Stimulated activated CD4-positive, alpha-beta T cell treated with anti-CD3 and anti-CD28 coated beads, Interleukin-2, amount 100 ng/mL, for 4 hours (primary cell): ENCODE results near the gene ARHGEF10L.

Experiments used
- DNase-seq: peaks from one replicate; pipeline ENCODE4 v3.0.0-alpha.2; 2020; ENCODE audit warnings: low read depth

Gene ARHGEF10L

GRCh38 chr1:17635811-17636210 is 96.3 kb downstream of the ARHGEF10L start:
- DNase-seq: no peak

GRCh38 chr1:17636612-17637011 is 97.1 kb downstream of the ARHGEF10L start:
- no peak for DNase-seq

GRCh38 chr1:17637055-17637454 is 97.6 kb downstream of the ARHGEF10L start:
- DNase-seq: no peak

GRCh38 chr1:17639703-17640340 is 100.3 kb downstream of the ARHGEF10L start:
- no peak for DNase-seq

- no peak for DNase-seq
Measured at GRCh38 chr1:17640393-17640792, 100.9 kb downstream of the ARHGEF10L start.

GRCh38 chr1:17640975-17641374 is 101.5 kb downstream of the ARHGEF10L start:
- no peak for DNase-seq

GRCh38 chr1:17642169-17642568 is 102.7 kb downstream of the ARHGEF10L start:
- DNase-seq: no peak

GRCh38 chr1:17642943-17643342 is 103.4 kb downstream of the ARHGEF10L start:
- DNase-seq: no peak

GRCh38 chr1:17643861-17644703 is 104.6 kb downstream of the ARHGEF10L start:
- no peak for DNase-seq

GRCh38 chr1:17645068-17645911 is 105.8 kb downstream of the ARHGEF10L start:
- no peak for DNase-seq

- no peak for DNase-seq
Measured at GRCh38 chr1:17646444-17647280, 107.2 kb downstream of the ARHGEF10L start.

GRCh38 chr1:17648457-17649145 is 109.1 kb downstream of the ARHGEF10L start:
- no peak for DNase-seq

- no peak for DNase-seq
Measured at GRCh38 chr1:17649371-17650106, 110.0 kb downstream of the ARHGEF10L start.

- no peak for DNase-seq
Measured at GRCh38 chr1:17653276-17653675, 113.8 kb downstream of the ARHGEF10L start.

GRCh38 chr1:17653728-17654351 is 114.3 kb downstream of the ARHGEF10L start:
- DNase-seq: no peak

GRCh38 chr1:17654519-17654918 is 115.0 kb downstream of the ARHGEF10L start:
- DNase-seq: no peak

GRCh38 chr1:17655169-17655568 is 115.7 kb downstream of the ARHGEF10L start:
- no peak for DNase-seq

GRCh38 chr1:17655922-17656321 is 116.4 kb downstream of the ARHGEF10L start:
- no peak for DNase-seq

GRCh38 chr1:17657436-17657835 is 117.9 kb downstream of the ARHGEF10L start:
- DNase-seq: no peak

- DNase-seq: no peak
Measured at GRCh38 chr1:17658837-17659236, 119.3 kb downstream of the ARHGEF10L start.
